HG03571 (cell line): ENCODE measurements around the gene WDR91.

Experiments
- ATAC-seq: cut with Tn5 transposase; IDR thresholded peaks from one replicate; pipeline ENCODE4 v1.9.1; 2021; ENCODE audit not compliant: unreplicated experiment

WDR91 gene

DNA sequence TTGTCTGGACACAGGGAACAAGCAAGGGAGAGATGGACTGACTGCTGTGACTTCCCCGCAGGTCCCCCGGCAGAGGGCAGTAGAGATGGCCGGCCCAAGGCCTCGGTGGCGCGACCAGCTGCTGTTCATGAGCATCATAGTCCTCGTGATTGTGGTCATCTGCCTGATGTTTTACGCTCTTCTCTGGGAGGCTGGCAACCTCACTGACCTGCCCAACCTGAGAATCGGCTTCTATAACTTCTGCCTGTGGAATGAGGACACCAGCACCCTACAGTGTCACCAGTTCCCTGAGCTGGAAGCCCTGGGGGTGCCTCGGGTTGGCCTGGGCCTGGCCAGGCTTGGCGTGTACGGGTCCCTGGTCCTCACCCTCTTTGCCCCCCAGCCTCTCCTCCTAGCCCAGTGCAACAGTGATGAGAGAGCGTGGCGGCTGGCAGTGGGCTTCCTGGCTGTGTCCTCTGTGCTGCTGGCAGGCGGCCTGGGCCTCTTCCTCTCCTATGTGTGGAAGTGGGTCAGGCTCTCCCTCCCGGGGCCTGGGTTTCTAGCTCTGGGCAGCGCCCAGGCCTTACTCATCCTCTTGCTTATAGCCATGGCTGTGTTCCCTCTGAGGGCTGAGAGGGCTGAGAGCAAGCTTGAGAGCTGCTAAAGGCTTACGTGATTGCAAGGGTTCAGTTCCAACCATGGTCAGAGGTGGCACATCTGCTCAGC, 46.8 kb downstream of the WDR91 start:
- ATAC-seq, result no peak

DNA sequence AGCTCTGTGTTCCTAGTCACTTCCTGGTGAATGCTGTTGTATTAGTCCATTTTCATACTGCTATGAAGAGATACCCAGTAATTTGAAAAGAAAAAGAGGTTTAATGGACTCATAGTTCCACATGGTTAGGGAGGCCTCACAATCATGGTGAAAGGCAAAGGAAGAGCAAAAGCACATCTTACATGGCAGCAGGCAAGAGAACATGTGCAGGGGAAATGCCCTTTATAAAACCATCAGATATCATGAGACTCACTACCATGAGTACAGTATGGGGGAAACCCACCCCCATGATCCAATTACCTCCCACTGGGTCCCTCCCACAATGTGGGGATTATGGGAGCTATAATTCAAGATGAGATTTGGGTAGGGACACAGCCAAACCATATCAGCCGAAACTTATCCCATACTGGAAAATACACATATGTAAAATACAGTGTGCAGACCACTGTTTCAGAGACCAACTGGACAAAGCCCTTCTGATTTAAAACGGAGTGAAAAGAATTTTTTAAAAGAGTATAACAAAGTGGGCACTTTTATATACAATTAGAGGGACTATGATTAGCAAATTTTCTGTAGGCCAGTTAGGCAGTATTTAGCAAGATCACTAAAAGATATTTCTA, 48.8 kb downstream of the WDR91 start:
- ATAC-seq, result no peak

DNA sequence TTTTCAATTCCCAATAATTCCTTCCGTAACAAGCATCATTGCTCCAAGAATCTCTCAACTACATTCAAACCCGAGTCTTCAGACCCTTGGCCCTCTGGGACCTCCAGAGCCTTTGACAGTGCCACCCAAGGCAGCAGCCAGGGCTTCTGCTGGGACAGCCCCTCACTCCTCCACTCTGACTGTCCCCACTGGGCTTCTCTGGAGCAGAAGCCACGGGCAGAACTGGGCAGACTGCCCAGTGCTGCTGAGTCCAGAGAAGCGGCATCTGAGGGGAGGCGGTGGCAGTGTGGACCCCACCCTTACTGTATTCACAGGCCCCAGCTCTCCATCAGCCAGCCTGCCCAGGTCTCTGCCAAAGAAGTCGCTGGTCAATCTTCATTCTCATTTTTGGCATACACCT, 49.7 kb downstream of the WDR91 start:
- ATAC-seq, result no peak

DNA sequence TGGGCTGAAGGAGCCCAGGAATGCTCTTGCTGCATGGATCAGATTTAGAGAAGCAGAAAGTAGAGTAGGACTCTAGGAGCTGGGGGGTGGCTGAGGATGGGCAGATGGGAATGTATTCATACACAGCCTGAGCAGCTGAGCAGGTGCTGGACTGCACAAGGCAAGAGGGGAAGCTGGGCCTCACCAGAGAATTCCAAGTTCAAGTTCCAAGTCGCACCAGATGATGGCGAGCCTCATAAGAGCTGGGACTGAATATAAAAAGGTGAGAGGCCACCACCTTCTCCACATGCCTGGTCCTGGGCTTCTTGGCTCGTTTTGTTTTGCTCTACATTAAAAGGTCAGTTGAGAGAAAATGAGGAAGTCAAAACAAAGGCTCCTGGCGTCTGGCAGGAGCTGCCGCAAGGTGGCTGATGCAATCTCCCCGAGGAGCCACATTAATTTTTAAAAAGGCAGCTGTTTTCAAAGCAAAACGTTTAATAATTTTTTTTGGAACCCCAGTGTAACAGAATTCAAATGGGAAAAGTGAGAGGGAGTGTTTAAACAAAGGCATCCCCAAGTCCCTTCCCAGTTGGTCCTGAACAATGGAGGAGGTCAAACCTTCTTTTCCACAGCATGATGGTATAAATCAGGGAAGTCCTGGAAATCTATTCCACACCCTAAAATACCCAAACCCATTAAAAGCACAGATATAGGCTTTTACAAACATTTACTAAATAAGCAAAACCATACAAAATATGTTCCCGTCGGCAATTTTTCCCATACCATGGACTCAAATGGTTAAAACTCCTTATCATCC, 50.3 kb downstream of the WDR91 start:
- ATAC-seq, result no peak

- peak; percentile 52 for ATAC-seq
Measured at GRCh38 chr7:135160098-135160857, 51.0 kb downstream of the WDR91 start.

GRCh38 chr7:135159359-135160085, 51.8 kb downstream of the WDR91 start:
- no peak for ATAC-seq

DNA sequence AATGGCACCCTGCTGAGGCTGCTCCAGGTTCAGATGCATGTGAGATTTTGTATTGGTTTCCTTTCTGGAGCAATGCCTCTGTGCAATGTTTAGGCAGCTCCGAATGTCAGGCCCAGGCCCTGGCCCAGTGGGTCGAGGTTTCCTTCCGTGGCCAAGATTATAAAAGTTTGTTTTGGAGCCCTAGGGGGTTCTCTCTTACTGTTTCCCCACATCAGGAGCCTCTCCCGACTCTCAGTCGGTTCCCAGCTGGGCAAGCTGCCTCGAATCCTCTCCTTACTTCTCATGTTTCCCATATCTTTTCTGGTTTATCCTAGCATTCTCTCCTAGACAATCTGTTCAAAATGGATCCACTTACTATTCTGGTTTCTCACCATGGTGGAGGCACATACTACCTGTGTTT, 52.5 kb downstream of the WDR91 start:
- ATAC-seq, result no peak

DNA sequence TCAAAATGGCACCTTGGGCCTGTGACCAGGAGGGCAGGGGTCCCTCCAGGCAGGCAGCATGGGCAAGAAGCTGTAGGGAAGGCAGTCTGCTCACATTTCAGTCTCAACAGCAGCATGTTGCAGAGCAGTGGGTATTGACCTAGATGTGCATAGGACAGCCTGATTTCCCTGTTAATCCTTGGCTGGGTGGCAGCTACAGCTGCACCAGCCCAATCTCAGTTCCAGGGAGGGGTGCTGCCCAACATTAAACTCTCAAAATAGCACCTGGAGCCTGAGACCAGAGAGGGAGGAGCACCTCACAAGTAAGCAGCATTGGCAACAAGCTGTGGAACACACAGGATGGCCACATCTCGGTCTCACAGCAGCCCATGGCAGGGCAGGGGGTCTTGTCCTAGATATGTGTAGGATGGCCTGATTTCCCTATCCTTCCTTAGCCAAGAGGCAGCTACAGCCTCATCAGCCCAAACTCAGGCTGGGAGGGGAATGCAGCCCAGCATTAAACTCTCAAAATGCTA, 53.1 kb downstream of the WDR91 start:
- ATAC-seq, result no peak

DNA sequence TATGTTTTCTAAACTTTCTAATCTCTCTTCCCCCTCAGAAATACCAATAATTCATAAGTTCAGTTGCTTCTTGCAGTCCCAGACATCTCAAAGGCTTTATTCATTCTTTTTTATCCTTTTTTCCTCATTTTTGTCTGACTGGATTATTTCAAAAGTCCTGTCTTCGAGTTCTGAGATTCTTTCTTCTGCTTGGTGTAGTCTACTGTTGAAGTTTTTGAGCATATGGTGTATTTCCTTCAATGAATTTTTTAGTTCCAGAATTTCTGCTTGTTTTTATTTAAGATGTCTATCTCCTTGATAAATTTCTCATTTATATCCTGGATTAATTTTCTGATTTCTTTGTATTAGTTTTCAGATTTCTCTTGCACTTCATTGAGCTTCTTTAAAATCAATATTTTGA, 55.0 kb downstream of the WDR91 start:
- ATAC-seq, result no peak

DNA sequence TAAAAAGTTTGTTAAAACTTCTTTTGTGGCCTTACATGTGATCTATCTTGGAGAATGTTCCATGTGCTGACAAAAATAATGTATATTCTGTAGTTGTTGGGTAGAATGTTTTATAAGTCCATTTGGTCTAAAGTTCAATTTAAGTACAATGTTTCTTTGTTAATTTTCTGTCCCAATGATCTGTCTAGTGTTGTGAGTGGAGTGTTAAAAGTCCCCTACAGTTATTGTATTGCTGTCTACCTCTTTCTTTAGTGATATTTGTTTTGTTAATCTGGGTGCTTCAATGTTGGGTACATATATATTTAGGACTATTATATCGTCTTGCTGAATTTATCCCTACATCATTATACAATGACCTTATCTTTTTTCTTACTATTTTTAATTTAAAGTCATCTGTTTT, 56.6 kb downstream of the WDR91 start:
- no peak for ATAC-seq

GRCh38 chr7:135152442-135152841, 58.9 kb downstream of the WDR91 start:
- no peak for ATAC-seq

GRCh38 chr7:135151533-135151932, 59.8 kb downstream of the WDR91 start:
- ATAC-seq, result no peak

- no peak for ATAC-seq
Measured at GRCh38 chr7:135151132-135151531, 60.2 kb downstream of the WDR91 start.

DNA sequence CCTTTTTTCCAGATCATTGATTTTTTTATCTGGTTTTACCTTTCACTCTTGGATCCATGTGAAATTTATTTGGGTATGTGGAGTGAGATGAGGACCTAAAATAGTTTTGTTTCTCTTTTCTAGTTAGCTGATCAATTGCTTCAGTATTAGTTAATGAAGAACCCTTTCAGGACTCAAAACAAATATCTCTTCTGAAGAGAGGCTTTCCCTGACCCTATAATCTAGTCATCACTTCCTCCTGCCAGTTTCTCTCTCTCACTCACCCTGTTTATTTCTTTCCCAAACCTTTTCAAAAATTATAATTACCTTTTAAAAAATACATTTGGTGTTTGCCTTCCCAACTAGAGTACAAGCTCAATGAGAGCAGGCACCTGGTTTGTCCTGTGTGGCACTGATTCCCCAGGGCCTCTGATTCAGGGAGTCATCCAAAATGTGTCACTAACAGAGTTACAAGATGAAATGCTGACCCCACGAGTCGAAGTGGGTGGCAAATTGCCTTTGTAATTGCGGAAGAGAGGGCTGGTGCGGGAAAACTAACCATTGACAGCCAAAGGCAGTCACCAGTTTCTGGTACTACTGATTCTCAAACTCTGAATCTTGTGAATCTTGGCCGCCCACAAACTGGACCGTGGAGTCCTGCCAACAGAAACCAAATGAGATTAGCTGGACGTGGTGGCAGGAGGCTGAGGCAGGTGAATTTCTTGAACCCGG, 61.1 kb downstream of the WDR91 start:
- no peak for ATAC-seq

- ATAC-seq, result peak; percentile 57
Measured at GRCh38 chr7:135147899-135148721, 63.2 kb downstream of the WDR91 start, which contains the start of gene TMEM140. Gene TMEM140 (plus strand): TSS chr7:135148072. CDS start chr7:135164442, 16,370 bp downstream.

GRCh38 chr7:135147341-135147898, 63.9 kb downstream of the WDR91 start:
- no peak for ATAC-seq

DNA sequence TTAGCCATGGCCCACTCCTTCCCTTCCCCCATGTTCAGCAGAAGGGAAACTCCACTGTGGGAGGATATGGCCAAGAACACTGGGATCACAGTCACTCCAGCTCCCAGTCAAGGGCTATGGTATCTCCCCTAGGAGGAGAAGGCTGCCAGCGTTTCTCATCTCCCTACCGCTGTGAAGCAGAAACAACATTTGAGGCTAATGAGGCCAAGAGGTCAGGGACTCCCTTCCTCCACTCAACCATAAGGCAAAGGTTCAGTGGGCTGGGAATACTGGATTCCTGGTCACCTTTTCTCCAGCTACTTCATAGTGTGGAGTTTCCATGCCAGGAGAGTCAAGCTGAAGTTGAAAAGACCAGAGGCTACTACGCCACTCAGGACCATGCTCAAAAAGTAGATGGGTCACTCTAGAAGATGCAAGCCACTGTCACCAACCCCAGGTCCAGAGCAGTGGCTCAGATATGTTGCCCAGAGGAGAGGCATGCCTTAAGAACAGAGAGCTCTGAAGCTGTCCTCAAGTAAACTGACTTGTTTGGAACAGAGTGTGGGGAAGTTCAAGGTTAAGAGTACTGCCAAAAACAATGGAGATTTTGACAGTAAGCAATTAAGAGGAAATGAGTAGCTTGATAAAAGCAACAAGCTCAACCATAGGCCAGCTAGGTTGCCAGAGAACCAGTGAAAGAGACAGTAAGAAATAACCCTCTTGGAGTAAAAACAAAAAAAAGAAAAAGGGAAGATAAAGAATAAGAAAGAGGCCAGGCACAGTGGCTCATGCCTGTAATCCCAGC, 67.2 kb downstream of the WDR91 start:
- ATAC-seq, result no peak
